Neural cell (in vitro differentiated cells): Measurements from ENCODE around the gene GTF3A. TPM values are rescaled to one million over a fixed set of nuclear protein-coding genes. Genes with fewer than 3 reads are reported as not detected.

Experiments
- H2AFZ ChIP-seq: fragments of 200-600, 300-800 bp; sonication (generic), shearing (Covaris generic); 2 replicates; pipeline ENCODE4 v1.6.0; 2014; ENCODE audit warnings: low read depth, mild to moderate bottlenecking, antibody characterized with exemption, low read length, moderate library complexity
- H3F3A ChIP-seq: fragments of 200-600 bp; shearing (Covaris generic); 2 replicates; pipeline ENCODE4 v1.6.1; 2016; ENCODE audit warnings: mild to moderate bottlenecking, moderate library complexity, mixed read lengths, antibody characterized with exemption, low read length; ENCODE audit not compliant: insufficient read depth, poor library complexity, severe bottlenecking
- H3K27ac ChIP-seq: fragments of 200-600, 300-800 bp; sonication (generic), shearing (Covaris generic); 2 replicates; pipeline ENCODE4 v1.5.1; 2014; ENCODE audit warnings: mild to moderate bottlenecking, low read length, moderate library complexity
- H3K27me3 ChIP-seq: fragments of 300-800, 200-600 bp; sonication (generic), shearing (Covaris generic); 2 replicates; pipeline ENCODE4 v1.6.0; 2014; ENCODE audit warnings: mild to moderate bottlenecking, low read depth, low read length, moderate library complexity; ENCODE audit not compliant: insufficient read depth
- H3K36me3 ChIP-seq: fragments of 300-800, 200-600 bp; sonication (generic), shearing (Covaris generic); 2 replicates; pipeline ENCODE4 v1.5.1; 2014; ENCODE audit warnings: mild to moderate bottlenecking, antibody characterized with exemption, low read length, moderate library complexity; ENCODE audit not compliant: insufficient read depth
- H3K4me2 ChIP-seq: fragments of 300-800, 200-600 bp; sonication (generic), shearing (Covaris generic); 2 replicates; pipeline ENCODE4 v1.6.0; 2014; ENCODE audit warnings: mild to moderate bottlenecking, low read length
- H3K4me3 ChIP-seq: fragments of 300-800, 200-600 bp; sonication (generic), shearing (Covaris generic); 2 replicates; pipeline ENCODE4 v1.5.1; 2014; ENCODE audit warnings: mild to moderate bottlenecking, low read length, moderate library complexity
- H3K79me2 ChIP-seq: fragments of 200-600 bp; shearing (Covaris generic); replicated peaks from 2 replicates; pipeline ENCODE4 v1.6.0; 2014; ENCODE audit warnings: mild to moderate bottlenecking, low read length, moderate library complexity; ENCODE audit not compliant: insufficient read depth
- H3K9ac ChIP-seq: fragments of 300-800, 200-600 bp; sonication (generic), shearing (Covaris generic); 2 replicates; pipeline ENCODE4 v1.6.1; 2016; ENCODE audit warnings: mild to moderate bottlenecking, low read length, mixed read lengths
- H3K9me2 ChIP-seq: fragments of 200-600 bp; shearing (Covaris generic); 2 replicates; pipeline ENCODE4 v1.6.1; 2016; ENCODE audit warnings: mild to moderate bottlenecking, low read length, mixed read lengths; ENCODE audit not compliant: insufficient read depth
- H3K9me3 ChIP-seq: fragments of 200-600, 300-800 bp; sonication (generic), shearing (Covaris generic); 2 replicates; pipeline ENCODE4 v1.6.1; 2016; ENCODE audit warnings: mild to moderate bottlenecking, mixed run types, low read length, moderate library complexity, mixed read lengths
- H4K20me1 ChIP-seq: fragments of 200-600 bp; shearing (Covaris generic); 2 replicates; pipeline ENCODE4 v1.6.1; 2016; ENCODE audit warnings: mild to moderate bottlenecking, mixed run types; ENCODE audit not compliant: insufficient read depth
- EP300 ChIP-seq: fragments of 450-650 bp; conservative IDR thresholded peaks from 2 replicates; pipeline ENCODE4 v1.6.1; 2014; ENCODE audit warnings: antibody characterized with exemption, mild to moderate bottlenecking, moderate library complexity; ENCODE audit not compliant: poor library complexity, severe bottlenecking
- EZH2 ChIP-seq: fragments of 200-600, 300-800 bp; shearing (Covaris generic), sonication (generic); IDR thresholded peaks from 2 replicates; pipeline ENCODE4 v1.6.1; 2014; ENCODE audit warnings: antibody characterized with exemption, low read length, borderline replicate concordance, mild to moderate bottlenecking; ENCODE audit not compliant: insufficient read depth, poor library complexity, severe bottlenecking
- MXI1 ChIP-seq: fragments of 450-650 bp; conservative IDR thresholded peaks from 2 replicates; pipeline ENCODE4 v1.6.1; 2014; ENCODE audit warnings: antibody characterized with exemption, mild to moderate bottlenecking; ENCODE audit not compliant: poor library complexity, severe bottlenecking
- POLR2AphosphoS5 ChIP-seq: IDR thresholded peaks from 2 replicates; pipeline ENCODE4 v1.6.1; 2012
- RAD21 ChIP-seq: fragments of 450-650 bp; conservative IDR thresholded peaks from 2 replicates; pipeline ENCODE4 v1.6.1; 2014; ENCODE audit warnings: antibody characterized with exemption, mild to moderate bottlenecking, moderate library complexity
- REST ChIP-seq: IDR thresholded peaks from 2 replicates; pipeline ENCODE4 v1.6.1; 2012; ENCODE audit warnings: borderline replicate concordance
- SMC3 ChIP-seq: fragments of 450-650 bp; conservative IDR thresholded peaks from 2 replicates; pipeline ENCODE4 v1.6.1; 2014; ENCODE audit warnings: antibody characterized with exemption, mild to moderate bottlenecking, moderate library complexity; ENCODE audit not compliant: poor library complexity
- TAF1 ChIP-seq: IDR thresholded peaks from 2 replicates; pipeline ENCODE4 v1.6.1; 2012; ENCODE audit warnings: low read depth
- polyA plus RNA-seq: library from polyadenylated mRNA; depleted of rRNA; stranded (reverse); fragments of >200 nt; gene quantifications from 2 replicates; pipeline ENCODE4 v1.2.3, GENCODE V29; 2014
- TF ChIP-seq, protein P1 (sequence below): fragments of 450-650 bp; IDR thresholded peaks from 2 replicates; pipeline ENCODE4 v1.5.1; 2014; ENCODE audit warnings: antibody characterized with exemption, mild to moderate bottlenecking, moderate library complexity; ENCODE audit not compliant: poor library complexity, severe bottlenecking

GTF3A gene
- polyA plus RNA-seq, 1 donor from 2014 or later: 104 TPM

GRCh38 chr13:27404680-27405079, 19.7 kb upstream of the GTF3A start:
- H3K4me3 ChIP-seq: no peak overlapping the region
- TF ChIP-seq RAD21 (no peak), EZH2 (no peak), SMC3 (no peak), REST (no peak), TAF1 (no peak), EP300 (no peak), POLR2AphosphoS5 (no peak), MXI1 (no peak)
- TF ChIP-seq, protein P1, sequence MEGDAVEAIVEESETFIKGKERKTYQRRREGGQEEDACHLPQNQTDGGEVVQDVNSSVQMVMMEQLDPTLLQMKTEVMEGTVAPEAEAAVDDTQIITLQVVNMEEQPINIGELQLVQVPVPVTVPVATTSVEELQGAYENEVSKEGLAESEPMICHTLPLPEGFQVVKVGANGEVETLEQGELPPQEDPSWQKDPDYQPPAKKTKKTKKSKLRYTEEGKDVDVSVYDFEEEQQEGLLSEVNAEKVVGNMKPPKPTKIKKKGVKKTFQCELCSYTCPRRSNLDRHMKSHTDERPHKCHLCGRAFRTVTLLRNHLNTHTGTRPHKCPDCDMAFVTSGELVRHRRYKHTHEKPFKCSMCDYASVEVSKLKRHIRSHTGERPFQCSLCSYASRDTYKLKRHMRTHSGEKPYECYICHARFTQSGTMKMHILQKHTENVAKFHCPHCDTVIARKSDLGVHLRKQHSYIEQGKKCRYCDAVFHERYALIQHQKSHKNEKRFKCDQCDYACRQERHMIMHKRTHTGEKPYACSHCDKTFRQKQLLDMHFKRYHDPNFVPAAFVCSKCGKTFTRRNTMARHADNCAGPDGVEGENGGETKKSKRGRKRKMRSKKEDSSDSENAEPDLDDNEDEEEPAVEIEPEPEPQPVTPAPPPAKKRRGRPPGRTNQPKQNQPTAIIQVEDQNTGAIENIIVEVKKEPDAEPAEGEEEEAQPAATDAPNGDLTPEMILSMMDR: no peak
- H3K9ac ChIP-seq: no peak overlapping the region
- no peak overlapping the region for H2AFZ ChIP-seq
- H3K27me3 ChIP-seq: no peaks in the 10 kb centered on the region
- H3F3A ChIP-seq: no peaks in the 10 kb centered on the region
- no peaks in the 10 kb centered on the region for H4K20me1 ChIP-seq
- no peaks in the 10 kb centered on the region for H3K79me2 ChIP-seq
- no peak overlapping the region for H3K4me2 ChIP-seq
- H3K9me3 ChIP-seq: no peaks in the 10 kb centered on the region
- H3K36me3 ChIP-seq: no peaks in the 10 kb centered on the region
- H3K9me2 ChIP-seq: no peaks in the 10 kb centered on the region
- no peak overlapping the region for H3K27ac ChIP-seq

DNA sequence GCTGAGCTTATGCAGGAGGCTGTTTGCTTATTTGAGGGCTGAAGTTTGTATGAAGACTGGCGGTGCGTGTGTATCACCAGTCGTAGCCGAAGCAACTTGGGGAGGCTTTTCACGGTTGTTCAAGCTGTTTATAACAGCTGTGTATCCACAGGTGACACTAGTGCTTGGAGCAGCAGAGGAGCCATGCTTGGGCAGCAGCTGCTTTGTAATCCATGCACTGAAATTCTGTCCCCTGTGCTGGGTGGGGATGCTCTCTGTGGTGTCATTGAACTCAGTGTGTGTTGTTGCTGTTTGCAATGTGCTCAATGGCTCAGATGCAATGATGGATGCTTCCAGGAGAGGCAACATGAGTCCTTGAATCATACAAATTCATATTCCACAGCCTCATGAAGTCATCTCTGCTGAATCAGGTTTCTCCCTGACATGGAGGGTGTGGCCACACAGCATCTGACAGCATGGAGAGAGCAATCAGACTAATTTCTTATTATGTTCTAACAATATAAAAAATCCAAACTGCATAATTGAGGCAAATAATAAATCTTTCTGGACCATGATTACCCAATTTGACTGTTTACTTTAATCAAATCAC, 18.8 kb upstream of the GTF3A start:
- H3K27ac ChIP-seq: no peak overlapping the region
- H3K27me3 ChIP-seq: no peaks in the 10 kb centered on the region
- H3K9ac ChIP-seq: no peak overlapping the region
- H3K79me2 ChIP-seq: no peaks in the 10 kb centered on the region
- no peak overlapping the region for H3K4me2 ChIP-seq
- no peaks in the 10 kb centered on the region for H3K9me2 ChIP-seq
- no peak overlapping the region for H2AFZ ChIP-seq
- no peaks in the 10 kb centered on the region for H4K20me1 ChIP-seq
- H3K9me3 ChIP-seq: no peaks in the 10 kb centered on the region
- H3K36me3 ChIP-seq: no peaks in the 10 kb centered on the region
- TF ChIP-seq TAF1 (no peak), EZH2 (no peak), EP300 (no peak), REST (no peak), RAD21 (no peak), SMC3 (no peak), POLR2AphosphoS5 (no peak), MXI1 (no peak)
- TF ChIP-seq, protein P1: no peak
- H3K4me3 ChIP-seq: no peak overlapping the region
- no peaks in the 10 kb centered on the region for H3F3A ChIP-seq
